OCI-LY7 (cell line): ENCODE measurements around the gene RERGL. TPM values are rescaled to one million over a fixed set of nuclear protein-coding genes. Genes with fewer than 3 reads are reported as not detected.

Experiments
- BruUV-seq: library from RNA; stranded (reverse); fragments of 400-500 nt; replicated peaks from 2 replicates; lab custom pipeline; 2021; lab: Mats Ljungman, UMichigan
- CTCF ChIA-PET: fragments of 300-600 bp; sonication (Branson Sonifier 250); formaldehyde crosslinking; loops from one replicate; lab custom pipeline; 2022; ENCODE audit warnings: antibody characterized with exemption; ENCODE audit not compliant: unreplicated experiment; lab: Charles Lee
- POLR2A ChIA-PET: fragments of 300-600 bp; sonication (Branson Sonifier 250); formaldehyde crosslinking; loops from one replicate; lab custom pipeline; 2022; ENCODE audit warnings: antibody characterized with exemption; lab: Charles Lee
- DNase-seq: peaks from one replicate; pipeline ENCODE4 v3.0.0-alpha.2; 2015; ENCODE audit warnings: low spot score
- H2AFZ ChIP-seq: fragments of 200-600 bp; sonication (generic), shearing (Covaris generic); 2 replicates; pipeline ENCODE4 v1.6.1; 2014; ENCODE audit warnings: mild to moderate bottlenecking, antibody characterized with exemption, low read length, moderate library complexity
- H3K27ac ChIP-seq: fragments of 200-600 bp; sonication (generic); 2 replicates; pipeline ENCODE4 v1.5.1; 2014; ENCODE audit warnings: mixed run types, low read depth, mild to moderate bottlenecking, moderate library complexity, low read length, inconsistent platforms; ENCODE audit not compliant: poor library complexity, severe bottlenecking
- H3K36me3 ChIP-seq: fragments of 200-600 bp; sonication (generic); 2 replicates; pipeline ENCODE4 v1.6.1; 2014; ENCODE audit warnings: mild to moderate bottlenecking, antibody characterized with exemption, low read length, moderate library complexity, mixed read lengths; ENCODE audit not compliant: insufficient read depth
- H3K4me1 ChIP-seq: fragments of 200-600 bp; sonication (generic); 2 replicates; pipeline ENCODE4 v1.5.1; 2014; ENCODE audit warnings: mild to moderate bottlenecking, low read length; ENCODE audit not compliant: insufficient read depth, poor library complexity, severe bottlenecking
- H3K4me2 ChIP-seq: fragments of 200-600 bp; sonication (generic); 2 replicates; pipeline ENCODE4 v1.6.1; 2014; ENCODE audit warnings: mild to moderate bottlenecking, low read length
- H3K4me3 ChIP-seq: fragments of 200-600 bp; sonication (generic); 2 replicates; pipeline ENCODE4 v1.5.1; 2014; ENCODE audit warnings: mild to moderate bottlenecking, low read depth, low read length; ENCODE audit not compliant: poor library complexity, severe bottlenecking
- H3K79me2 ChIP-seq: fragments of 200-600 bp; sonication (generic); 2 replicates; pipeline ENCODE4 v1.6.1; 2016; ENCODE audit warnings: low read depth, mild to moderate bottlenecking, low read length, moderate library complexity, mixed read lengths; ENCODE audit not compliant: insufficient read depth
- H3K9me2 ChIP-seq: fragments of 200-600 bp; sonication (generic); 2 replicates; pipeline ENCODE4 v1.6.1; 2016; ENCODE audit warnings: mild to moderate bottlenecking, low read length, mixed read lengths; ENCODE audit not compliant: insufficient read depth
- H3K9me3 ChIP-seq: fragments of 200-600 bp; sonication (generic); 2 replicates; pipeline ENCODE4 v1.6.1; 2014; ENCODE audit warnings: mild to moderate bottlenecking, mixed run types, low read length, mixed read lengths
- H4K20me1 ChIP-seq: fragments of 200-600 bp; sonication (generic); 2 replicates; pipeline ENCODE4 v1.6.1; 2014; ENCODE audit warnings: mild to moderate bottlenecking, antibody characterized with exemption, low read length, moderate library complexity, mixed read lengths; ENCODE audit not compliant: insufficient read depth
- EZH2phosphoT487 ChIP-seq: fragments of 200-600 bp; sonication (generic); IDR thresholded peaks from 2 replicates; pipeline ENCODE4 v1.6.1; 2018; ENCODE audit warnings: low read depth, borderline replicate concordance, mild to moderate bottlenecking, mixed run types, antibody characterized with exemption, low read length, moderate library complexity, mixed read lengths
- intact Hi-C: fragments of 100-400 bp; cut with micrococcal nuclease; formaldehyde crosslinking; loops from one replicate; pipeline ENCODE4 v1.10.0; 2022; ENCODE audit not compliant: unreplicated experiment
- total RNA-seq, 2 experiments: library from RNA; depleted of rRNA in 1 of 2; stranded (reverse); fragments of >200 nt in 1 of 2; shearing (Covaris generic) in 1 of 2; gene quantifications; 2 replicates each; pipeline ENCODE4 v1.2.3, GENCODE V29; 2014 to 2022
- TF ChIP-seq, protein P1 (sequence below): fragments of 200-600 bp; sonication (generic); conservative IDR thresholded peaks from 2 replicates; pipeline ENCODE4 v1.5.1; 2014; ENCODE audit warnings: mild to moderate bottlenecking, antibody characterized with exemption, low read length, moderate library complexity, mixed read lengths

The RERGL gene
- total RNA-seq, 2 experiments from 2014 or later = not detected

DNA sequence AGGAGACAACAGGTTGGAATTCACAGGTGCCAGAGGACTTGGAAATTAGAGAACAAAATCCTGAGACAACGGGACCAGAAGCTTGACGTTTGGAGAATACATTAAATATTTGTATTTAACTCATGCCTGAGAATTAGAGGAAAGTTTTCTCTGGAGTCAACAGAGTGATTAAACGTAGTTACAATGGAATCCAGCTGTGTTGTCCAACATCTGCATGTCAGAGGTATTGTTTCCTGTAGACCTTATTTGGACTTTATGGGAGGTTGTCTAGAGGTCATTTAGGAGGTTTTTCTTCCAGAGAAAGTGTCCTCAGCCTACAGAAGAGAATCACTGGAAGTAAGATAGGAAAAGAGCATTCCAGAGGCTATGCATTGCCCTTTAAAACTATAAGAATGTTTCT lies 45.1 kb upstream of the RERGL start:
- no peaks in the 10 kb centered on the region for H3K36me3 ChIP-seq
- no peaks in the 10 kb centered on the region; the same call in 1 of the 2 replicates for H3K9me3 ChIP-seq
- H3K4me1 ChIP-seq = peaks cover 19% of the 10 kb centered on the region
- H4K20me1 ChIP-seq = no peaks in the 10 kb centered on the region
- ChIA-PET CTCF (no interaction called here), POLR2A (interaction anchor here (1.7 to 2.2 kb wide), 3 partner anchors 16 to 58 kb away, joined by 3 to 10 read pairs (median 8); no protein-coding TSS in a partner anchor)
- H3K4me2 ChIP-seq = no peak overlapping the region
- no peak overlapping the region for H3K27ac ChIP-seq
- peak overlapping the region; percentile 74 for H2AFZ ChIP-seq
- H3K79me2 ChIP-seq = no peaks in the 10 kb centered on the region
- intact Hi-C loops = no loop called here
- H3K9me2 ChIP-seq = no peaks in the 10 kb centered on the region
- H3K4me3 ChIP-seq = no peak overlapping the region
- no peak for DNase-seq
- no TSS peak for BruUV-seq
- TF ChIP-seq, protein P1, sequence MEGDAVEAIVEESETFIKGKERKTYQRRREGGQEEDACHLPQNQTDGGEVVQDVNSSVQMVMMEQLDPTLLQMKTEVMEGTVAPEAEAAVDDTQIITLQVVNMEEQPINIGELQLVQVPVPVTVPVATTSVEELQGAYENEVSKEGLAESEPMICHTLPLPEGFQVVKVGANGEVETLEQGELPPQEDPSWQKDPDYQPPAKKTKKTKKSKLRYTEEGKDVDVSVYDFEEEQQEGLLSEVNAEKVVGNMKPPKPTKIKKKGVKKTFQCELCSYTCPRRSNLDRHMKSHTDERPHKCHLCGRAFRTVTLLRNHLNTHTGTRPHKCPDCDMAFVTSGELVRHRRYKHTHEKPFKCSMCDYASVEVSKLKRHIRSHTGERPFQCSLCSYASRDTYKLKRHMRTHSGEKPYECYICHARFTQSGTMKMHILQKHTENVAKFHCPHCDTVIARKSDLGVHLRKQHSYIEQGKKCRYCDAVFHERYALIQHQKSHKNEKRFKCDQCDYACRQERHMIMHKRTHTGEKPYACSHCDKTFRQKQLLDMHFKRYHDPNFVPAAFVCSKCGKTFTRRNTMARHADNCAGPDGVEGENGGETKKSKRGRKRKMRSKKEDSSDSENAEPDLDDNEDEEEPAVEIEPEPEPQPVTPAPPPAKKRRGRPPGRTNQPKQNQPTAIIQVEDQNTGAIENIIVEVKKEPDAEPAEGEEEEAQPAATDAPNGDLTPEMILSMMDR = no peak
- TF ChIP-seq EZH2phosphoT487 = no peak

DNA sequence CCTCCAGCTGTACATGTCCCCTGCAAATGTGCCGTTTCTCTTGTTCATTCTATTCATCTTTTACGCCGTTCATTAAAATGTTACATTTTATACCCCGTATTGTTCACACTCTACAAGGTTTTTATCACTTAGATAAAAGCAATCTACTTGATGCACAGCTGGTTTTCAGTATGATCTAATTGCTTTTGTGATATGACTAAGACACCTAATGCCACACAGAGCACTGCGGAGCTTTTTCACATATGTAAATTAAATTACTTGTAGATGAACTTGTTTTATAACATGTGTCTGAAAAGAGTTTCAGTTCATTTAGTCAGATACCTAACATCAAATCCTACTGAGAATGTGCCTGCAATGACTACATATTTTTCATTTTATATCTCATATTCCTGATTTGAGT lies 40.9 kb upstream of the RERGL start:
- intact Hi-C loops = no loop called here
- POLR2A ChIA-PET = interaction anchor here (1.1 to 1.4 kb wide), 3 partner anchors 8 to 21 kb away, joined by 3 to 7 read pairs (median 5); no protein-coding TSS in a partner anchor
- CTCF ChIA-PET = no interaction called here

DNA sequence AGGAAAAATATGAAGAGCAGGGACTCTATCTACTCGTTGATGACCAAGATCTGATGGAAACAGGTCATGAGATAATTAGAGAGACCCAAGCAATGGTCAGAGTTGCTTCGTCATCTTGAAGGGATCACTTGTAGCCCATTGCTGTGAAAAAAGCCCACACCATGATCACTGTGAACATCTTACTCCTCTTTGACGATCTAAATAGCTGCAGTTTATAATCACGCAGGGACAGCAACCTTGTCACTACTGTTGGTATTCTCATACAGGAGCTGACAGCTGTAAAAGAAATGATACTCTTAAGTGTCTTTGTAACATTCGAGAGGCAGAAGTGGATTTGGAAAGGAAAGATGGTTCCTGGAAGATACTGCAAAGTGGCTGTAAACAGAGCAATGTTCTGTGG lies 33.7 kb upstream of the RERGL start:
- Histone ChIP-seq H3K36me3 (no peaks in the 10 kb centered on the region), H3K4me1 (no peaks in the 10 kb centered on the region), H3K9me2 (no peaks in the 10 kb centered on the region), H2AFZ (no peak overlapping the region; the same call in 1 of the 2 replicates), H4K20me1 (no peaks in the 10 kb centered on the region), H3K27ac (no peak overlapping the region), H3K4me2 (no peak overlapping the region), H3K79me2 (no peaks in the 10 kb centered on the region), H3K9me3 (no peaks in the 10 kb centered on the region), H3K4me3 (no peak overlapping the region)
- TF ChIP-seq, protein P1 = no peak
- no peak for TF ChIP-seq EZH2phosphoT487
- ChIA-PET POLR2A (no interaction called here), CTCF (no interaction called here)
- DNase-seq = no peak
- intact Hi-C loops = no loop called here
- no TSS peak for BruUV-seq

More for the DNA sequence above, 40.9 kb upstream of the RERGL start:
- Histone ChIP-seq H3K4me2 (no peak overlapping the region), H4K20me1 (no peaks in the 10 kb centered on the region), H3K9me3 (peaks cover 5% of the 10 kb centered on the region; the same call in 1 of the 2 replicates), H3K27ac (no peak overlapping the region), H3K79me2 (no peaks in the 10 kb centered on the region), H3K4me3 (no peak overlapping the region), H3K4me1 (peaks cover 8% of the 10 kb centered on the region), H3K9me2 (no peaks in the 10 kb centered on the region), H2AFZ (no peak overlapping the region), H3K36me3 (no peaks in the 10 kb centered on the region; the same call in 1 of the 2 replicates)
- TF ChIP-seq EZH2phosphoT487 = no peak
- TF ChIP-seq, protein P1 = no peak
- no TSS peak for BruUV-seq
- no peak for DNase-seq
